Upper lobe of right lung (tissue), 1 donor: ENCODE results near the gene AGPAT2. TPM values are rescaled to one million over a fixed set of nuclear protein-coding genes. Genes with fewer than 3 reads are reported as not detected.
A peak's percentile ranks its signal among the peaks of the same experiment; 100 is the strongest.

ENCODE experiments used
- ATAC-seq: fragments of 200-7000 bp; cut with Tn5 transposase; one replicate; pipeline ENCODE4 v1.9.1; 2020; ENCODE audit warnings: mild to moderate bottlenecking, moderate library complexity
- DNase-seq: peaks from one replicate; pipeline ENCODE4 v3.0.0-alpha.2; 2020
- H3K27ac ChIP-seq: fragments of 200-600 bp; one replicate; pipeline ENCODE4 v1.8.0; 2022
- H3K27me3 ChIP-seq: fragments of 200-600 bp; one replicate; pipeline ENCODE4 v1.8.0; 2022; ENCODE audit warnings: mild to moderate bottlenecking
- H3K36me3 ChIP-seq: fragments of 200-600 bp; one replicate; pipeline ENCODE4 v1.8.0; 2022
- H3K4me1 ChIP-seq: fragments of 200-600 bp; one replicate; pipeline ENCODE4 v1.8.0; 2022
- H3K4me3 ChIP-seq: fragments of 200-600 bp; one replicate; pipeline ENCODE4 v1.8.0; 2022; ENCODE audit warnings: mild to moderate bottlenecking
- H3K9me3 ChIP-seq: fragments of 200-600 bp; one replicate; pipeline ENCODE4 v1.8.0; 2022
- intact Hi-C: fragments of 100-400 bp; cut with DNase I; formaldehyde crosslinking; loops from one replicate; pipeline ENCODE4 v1.11.0; 2022
- total RNA-seq: library from RNA; stranded (reverse); fragmentation: NEBNext Ultra II Directional; extraction: Animal tissue kit (Norgen Biotek cat#: 25700); gene quantifications from one replicate; pipeline ENCODE4 v1.2.1, GENCODE V29; 2021
- TF ChIP-seq, protein P1 (sequence below): fragments of 200-600 bp; IDR thresholded peaks from one replicate; pipeline ENCODE4 v1.8.0; 2022; ENCODE audit warnings: antibody characterized with exemption
- donor health status: DM: no; HTN: yes; CAD: no; lungs with severe emphysema.

The AGPAT2 gene
- total RNA-seq, 1 donor from 2014 or later, result 117 TPM

DNA sequence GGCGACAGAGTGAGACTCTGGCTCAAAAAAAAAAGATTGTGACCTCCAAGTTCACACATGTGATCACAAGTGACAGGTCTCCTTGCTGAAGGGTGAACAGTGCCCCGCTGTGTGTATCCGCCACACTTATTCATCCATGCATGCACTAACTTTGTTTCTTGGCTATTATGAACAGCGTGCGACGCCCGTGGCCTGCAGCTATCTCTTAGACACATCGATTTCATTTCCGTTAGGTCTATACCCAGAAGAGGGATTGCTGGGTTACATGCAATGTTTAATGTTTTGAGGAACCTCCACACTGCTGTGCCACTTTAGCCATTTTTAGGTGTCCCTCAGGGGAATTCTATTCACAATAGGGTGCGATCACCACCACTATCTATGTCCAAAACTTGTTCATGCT is 36.6 kb downstream of the AGPAT2 start:
- H3K27me3 ChIP-seq, result peaks cover 9% of the 10 kb centered on the region
- DNase-seq, result no peak
- no peaks in the 10 kb centered on the region for H3K36me3 ChIP-seq
- peaks cover 26% of the 10 kb centered on the region for H3K4me1 ChIP-seq
- no peak for ATAC-seq
- no peaks in the 10 kb centered on the region for H3K9me3 ChIP-seq
- TF ChIP-seq, protein P1, sequence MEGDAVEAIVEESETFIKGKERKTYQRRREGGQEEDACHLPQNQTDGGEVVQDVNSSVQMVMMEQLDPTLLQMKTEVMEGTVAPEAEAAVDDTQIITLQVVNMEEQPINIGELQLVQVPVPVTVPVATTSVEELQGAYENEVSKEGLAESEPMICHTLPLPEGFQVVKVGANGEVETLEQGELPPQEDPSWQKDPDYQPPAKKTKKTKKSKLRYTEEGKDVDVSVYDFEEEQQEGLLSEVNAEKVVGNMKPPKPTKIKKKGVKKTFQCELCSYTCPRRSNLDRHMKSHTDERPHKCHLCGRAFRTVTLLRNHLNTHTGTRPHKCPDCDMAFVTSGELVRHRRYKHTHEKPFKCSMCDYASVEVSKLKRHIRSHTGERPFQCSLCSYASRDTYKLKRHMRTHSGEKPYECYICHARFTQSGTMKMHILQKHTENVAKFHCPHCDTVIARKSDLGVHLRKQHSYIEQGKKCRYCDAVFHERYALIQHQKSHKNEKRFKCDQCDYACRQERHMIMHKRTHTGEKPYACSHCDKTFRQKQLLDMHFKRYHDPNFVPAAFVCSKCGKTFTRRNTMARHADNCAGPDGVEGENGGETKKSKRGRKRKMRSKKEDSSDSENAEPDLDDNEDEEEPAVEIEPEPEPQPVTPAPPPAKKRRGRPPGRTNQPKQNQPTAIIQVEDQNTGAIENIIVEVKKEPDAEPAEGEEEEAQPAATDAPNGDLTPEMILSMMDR, result no peak
- no peak overlapping the region for H3K4me3 ChIP-seq
- no peak overlapping the region for H3K27ac ChIP-seq
- intact Hi-C loops, result no loop called here

DNA sequence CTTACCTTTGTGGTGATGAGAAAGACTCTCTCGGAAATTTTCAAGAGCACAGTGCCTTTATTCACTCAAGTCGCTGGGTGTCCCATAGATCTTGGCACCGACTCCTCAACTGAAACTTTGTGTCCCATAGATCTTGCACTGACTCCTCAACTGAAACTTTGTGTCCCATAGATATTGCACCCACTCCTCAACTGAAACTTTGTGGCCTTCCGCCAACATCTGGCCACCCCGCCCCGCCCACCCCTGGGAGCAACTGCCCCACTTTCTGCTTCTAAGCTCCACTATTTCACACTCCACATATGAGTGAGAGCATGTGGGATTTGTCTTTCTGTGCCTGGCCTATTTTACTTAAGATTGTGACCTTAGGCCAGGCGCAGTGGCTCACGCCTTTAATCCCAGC is 37.2 kb downstream of the AGPAT2 start:
- intact Hi-C loops, result no loop called here
- Histone ChIP-seq H3K36me3 (no peaks in the 10 kb centered on the region), H3K4me3 (no peak overlapping the region), H3K27me3 (peaks cover 11% of the 10 kb centered on the region), H3K27ac (no peak overlapping the region), H3K4me1 (peaks cover 30% of the 10 kb centered on the region), H3K9me3 (no peaks in the 10 kb centered on the region)
- TF ChIP-seq, protein P1, result no peak
- ATAC-seq (no peak), DNase-seq (no peak)

DNA sequence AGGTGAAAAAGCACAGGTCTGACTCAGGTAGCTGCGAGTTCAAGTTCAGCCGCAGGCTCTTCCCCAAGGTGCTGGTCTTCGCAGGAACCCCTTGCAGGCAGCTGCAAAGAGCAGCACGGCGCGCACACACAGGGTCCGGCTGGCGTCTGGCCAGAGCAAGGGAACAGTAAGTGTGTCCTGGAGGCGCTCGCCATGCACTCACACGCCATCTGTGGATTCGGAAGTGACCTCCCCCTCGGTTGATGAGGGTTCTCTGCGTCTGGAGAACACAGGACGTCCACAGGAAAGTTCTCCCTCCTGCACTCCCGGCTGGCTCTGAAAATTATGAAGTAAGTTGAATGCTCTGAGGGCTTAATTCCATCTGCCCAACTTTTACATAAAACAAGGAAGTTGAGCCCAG is 38.5 kb downstream of the AGPAT2 start:
- Histone ChIP-seq H3K9me3 (no peaks in the 10 kb centered on the region), H3K27ac (peak overlapping the region; percentile 25), H3K27me3 (peaks cover 17% of the 10 kb centered on the region), H3K4me1 (peaks cover 32% of the 10 kb centered on the region), H3K4me3 (peak overlapping the region; percentile 6), H3K36me3 (no peaks in the 10 kb centered on the region)
- DNase-seq, result peak; percentile 73
- TF ChIP-seq, protein P1, result no peak
- intact Hi-C loops, result no loop called here
- ATAC-seq, result no peak

DNA sequence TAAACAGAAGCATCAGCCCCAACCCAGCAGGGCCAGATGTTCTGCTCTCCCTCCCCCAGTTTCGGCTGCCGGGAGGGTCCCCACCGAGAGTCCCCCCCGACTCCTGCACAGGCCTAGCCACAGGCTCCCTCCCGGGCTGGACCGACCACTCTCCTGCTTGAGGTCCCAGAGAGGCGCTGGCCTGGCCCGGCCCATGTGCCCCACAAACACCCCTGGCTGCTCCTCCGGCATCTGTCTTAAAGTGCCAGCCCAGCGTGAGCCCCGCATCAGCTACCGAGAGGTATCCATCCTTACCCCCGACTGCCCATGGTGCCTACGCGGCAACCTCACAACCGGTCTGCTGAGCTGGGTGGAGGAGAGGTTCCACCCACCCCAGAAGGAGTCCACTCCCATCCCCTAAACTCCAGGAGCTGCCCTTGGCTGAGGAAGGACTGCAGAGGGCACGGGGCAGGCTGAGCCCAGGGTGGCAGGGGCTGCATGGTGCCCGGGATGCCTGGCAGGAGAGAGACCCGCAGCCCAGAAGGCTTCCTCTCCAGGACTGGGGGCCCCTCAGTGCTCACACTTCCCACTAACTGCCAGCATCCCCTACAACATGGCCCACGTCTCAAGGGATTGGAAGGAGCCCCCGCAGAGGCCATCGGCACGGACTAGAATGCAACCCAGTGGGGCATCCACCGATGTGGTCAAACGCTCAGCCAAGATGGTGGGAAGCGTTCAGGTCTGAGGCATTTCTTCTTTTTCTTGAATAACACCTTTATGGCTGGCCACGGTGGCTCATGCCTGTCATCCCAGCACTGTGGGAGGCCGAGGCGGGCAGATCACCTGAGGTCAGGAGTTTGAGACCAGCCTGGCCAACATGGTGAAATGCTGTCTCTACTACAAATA is 40.2 kb downstream of the AGPAT2 start:
- Histone ChIP-seq H3K27ac (peak overlapping the region; percentile 83), H3K4me3 (peak overlapping the region; percentile 38), H3K27me3 (peaks cover 17% of the 10 kb centered on the region), H3K4me1 (peaks cover 27% of the 10 kb centered on the region), H3K36me3 (no peaks in the 10 kb centered on the region), H3K9me3 (no peaks in the 10 kb centered on the region)
- DNase-seq (no peak), ATAC-seq (no peak)
- TF ChIP-seq, protein P1, result no peak
- intact Hi-C loops, result no loop called here

DNA sequence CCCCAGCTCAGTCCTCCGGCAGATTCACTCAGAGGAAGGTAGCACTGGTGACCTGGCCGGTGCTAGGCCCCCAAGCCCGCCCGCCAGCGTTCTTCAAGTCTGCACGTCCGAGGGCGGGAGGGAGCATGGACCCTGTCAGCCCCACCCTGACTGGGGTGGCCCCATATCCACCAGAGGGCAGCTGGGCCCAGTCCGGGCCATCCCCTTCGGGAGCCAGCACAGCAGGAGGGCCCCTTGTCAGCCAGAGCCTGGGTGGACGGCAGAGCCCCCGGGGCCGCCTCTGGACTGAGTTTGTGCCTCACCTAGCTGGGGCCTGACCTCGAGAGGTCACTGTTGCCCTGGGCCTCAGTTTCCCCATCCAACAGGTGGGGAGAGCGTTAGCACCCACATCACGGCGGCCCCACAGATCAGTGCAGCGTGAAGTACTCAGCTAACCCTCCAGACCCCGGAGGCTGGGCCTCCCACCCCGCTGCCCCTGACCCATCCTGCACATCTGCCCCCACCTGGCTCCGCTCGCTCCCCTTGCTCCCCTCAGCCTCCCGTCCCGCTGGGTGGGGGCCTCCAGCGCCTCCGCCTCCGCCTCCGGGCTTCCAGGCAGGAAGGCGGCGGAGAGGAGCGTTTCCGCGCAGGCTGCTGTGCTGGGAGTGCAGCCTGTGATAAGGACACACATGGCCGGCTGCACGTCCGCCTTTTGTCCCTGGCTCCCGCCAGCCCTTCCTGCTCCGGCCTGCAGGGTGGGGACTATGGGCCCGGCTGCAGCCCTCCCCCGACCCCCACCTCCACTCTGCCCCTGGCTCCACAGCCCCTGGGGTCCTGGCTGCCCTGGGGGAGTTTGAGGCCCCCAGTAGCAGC is 41.1 kb downstream of the AGPAT2 start:
- intact Hi-C loops, result no loop called here
- Histone ChIP-seq H3K9me3 (no peaks in the 10 kb centered on the region), H3K36me3 (no peaks in the 10 kb centered on the region), H3K27me3 (peaks cover 17% of the 10 kb centered on the region), H3K4me3 (peak overlapping the region; percentile 51), H3K4me1 (peaks cover 31% of the 10 kb centered on the region), H3K27ac (peak overlapping the region; percentile 83)
- DNase-seq (peak; percentile 76), ATAC-seq (peak; percentile 17)
- TF ChIP-seq, protein P1, result peak; percentile 19
